Measurements from ENCODE around the gene LEP. TPM values are rescaled to one million over a fixed set of nuclear protein-coding genes. Genes with fewer than 3 reads are reported as not detected.

Gene LEP
- total RNA-seq: not detected in 2 replicates

- no peak for DNase-seq
Observed at GRCh38 chr7:128240696-128241386, at the start of gene LEP. TSS of gene LEP (plus strand) at chr7:128241278. CDS start at chr7:128252019, 10,741 bp downstream.

GRCh38 chr7:128192497-128193142 lies 48.5 kb upstream of the LEP start:
- DNase-seq: no peak

GRCh38 chr7:128194533-128195282 lies 46.4 kb upstream of the LEP start:
- DNase-seq: no peak

GRCh38 chr7:128197589-128197988 lies 43.5 kb upstream of the LEP start:
- DNase-seq: no peak

- no peak for DNase-seq
Observed at GRCh38 chr7:128197989-128198580, 43.0 kb upstream of the LEP start.

GRCh38 chr7:128200376-128200775 lies 40.7 kb upstream of the LEP start:
- DNase-seq: no peak

GRCh38 chr7:128201067-128201689 lies 39.9 kb upstream of the LEP start:
- no peak for DNase-seq

- no peak for DNase-seq
Observed at GRCh38 chr7:128201690-128202085, 39.4 kb upstream of the LEP start.

GRCh38 chr7:128202287-128202957 lies 38.7 kb upstream of the LEP start:
- DNase-seq: no peak

- DNase-seq: no peak
Observed at GRCh38 chr7:128203047-128203491, 38.0 kb upstream of the LEP start.

- DNase-seq: no peak
Observed at GRCh38 chr7:128203710-128204214, 37.3 kb upstream of the LEP start.

- no peak for DNase-seq
Observed at GRCh38 chr7:128204455-128204854, 36.6 kb upstream of the LEP start.

GRCh38 chr7:128205068-128205467 lies 36.0 kb upstream of the LEP start:
- no peak for DNase-seq

GRCh38 chr7:128206017-128206746 lies 34.9 kb upstream of the LEP start:
- no peak for DNase-seq

GRCh38 chr7:128206747-128207500 lies 34.2 kb upstream of the LEP start:
- DNase-seq: no peak

GRCh38 chr7:128207609-128208008 lies 33.5 kb upstream of the LEP start:
- no peak for DNase-seq

GRCh38 chr7:128209229-128210035 lies 31.6 kb upstream of the LEP start:
- peak; percentile 89 for DNase-seq

GRCh38 chr7:128210036-128210347 lies 31.1 kb upstream of the LEP start:
- no peak for DNase-seq

Data from dermis blood vessel endothelial cell (primary cell).